ENCODE data around the gene FBXL4.

FBXL4 gene

DNA sequence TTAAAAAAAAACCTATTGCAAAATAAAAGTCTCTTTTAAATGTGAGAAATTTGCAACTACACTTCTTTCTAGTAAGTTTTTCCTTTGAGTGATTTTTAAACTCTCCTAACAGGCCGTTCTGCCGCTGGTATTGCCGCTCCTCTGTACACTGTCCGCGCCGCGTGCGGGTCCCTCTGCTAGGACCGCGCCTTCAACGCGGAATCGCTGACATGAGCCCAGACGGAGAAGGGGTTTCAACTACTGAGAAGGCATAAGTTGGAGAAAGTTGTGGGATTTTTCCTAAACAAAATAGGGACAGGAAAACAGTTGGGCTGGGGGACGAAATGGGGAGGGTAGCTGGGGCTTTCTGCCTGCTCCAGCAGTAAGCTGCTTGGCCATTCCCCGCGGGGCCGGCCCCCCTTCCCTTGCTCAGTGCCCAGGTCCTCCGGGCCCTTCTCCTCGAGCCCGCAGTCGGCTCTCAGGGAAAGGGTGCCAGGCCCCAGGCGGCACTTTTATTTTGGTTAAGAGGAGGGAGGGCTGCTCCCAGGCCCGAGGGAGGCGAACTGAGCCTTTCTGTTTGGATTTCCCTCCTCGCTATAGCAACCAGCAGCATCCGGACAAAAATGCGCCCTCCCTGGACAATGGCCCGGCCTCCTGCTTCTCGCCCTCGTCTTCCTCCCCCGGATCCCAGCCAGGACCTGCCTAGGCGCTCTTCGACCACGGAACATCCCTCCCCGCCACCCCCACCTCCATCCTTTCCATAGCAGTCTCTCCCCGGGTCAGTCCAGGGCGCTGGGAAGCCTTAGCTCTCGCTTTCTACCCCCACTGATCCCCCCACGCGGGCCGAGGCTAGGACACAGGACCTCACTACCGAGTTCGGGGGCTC lies 120.2 kb downstream of the FBXL4 start:
- in situ Hi-C loops (cut with MboI; ENCODE audit: low sequenced_read_pairs), result no loop called here

DNA sequence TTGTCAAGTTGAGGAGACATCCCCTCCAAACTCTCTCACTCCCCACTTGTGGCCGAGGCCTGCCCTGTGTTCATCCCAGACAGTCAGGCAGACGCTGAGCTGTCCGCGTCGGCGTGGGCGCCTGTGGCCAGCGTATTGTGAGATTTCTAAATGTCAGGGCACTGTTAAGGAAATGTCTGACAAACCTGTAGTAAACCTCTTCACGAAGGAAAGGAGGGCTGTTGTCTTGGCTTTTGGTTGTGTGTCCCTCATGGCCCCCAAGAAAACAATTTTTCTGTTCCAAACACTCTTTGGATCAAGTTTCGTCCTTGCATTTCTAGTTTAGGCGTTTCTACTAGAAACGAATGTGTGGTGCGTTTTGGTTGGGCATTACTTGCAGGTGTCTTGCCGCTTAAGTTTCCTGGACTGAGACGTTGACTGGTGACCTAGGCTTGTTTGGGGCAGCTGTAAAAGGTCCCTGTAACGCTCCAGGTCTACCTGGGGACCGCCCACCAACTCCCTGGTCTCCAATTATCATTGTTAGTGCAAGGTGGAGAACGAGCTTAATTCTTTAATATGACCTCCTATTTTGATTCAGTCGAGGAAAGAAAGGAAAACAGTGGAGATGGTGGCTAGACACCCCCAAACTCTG lies 122.0 kb downstream of the FBXL4 start:
- in situ Hi-C loops (cut with MboI; ENCODE audit: low sequenced_read_pairs), result no loop called here

DNA sequence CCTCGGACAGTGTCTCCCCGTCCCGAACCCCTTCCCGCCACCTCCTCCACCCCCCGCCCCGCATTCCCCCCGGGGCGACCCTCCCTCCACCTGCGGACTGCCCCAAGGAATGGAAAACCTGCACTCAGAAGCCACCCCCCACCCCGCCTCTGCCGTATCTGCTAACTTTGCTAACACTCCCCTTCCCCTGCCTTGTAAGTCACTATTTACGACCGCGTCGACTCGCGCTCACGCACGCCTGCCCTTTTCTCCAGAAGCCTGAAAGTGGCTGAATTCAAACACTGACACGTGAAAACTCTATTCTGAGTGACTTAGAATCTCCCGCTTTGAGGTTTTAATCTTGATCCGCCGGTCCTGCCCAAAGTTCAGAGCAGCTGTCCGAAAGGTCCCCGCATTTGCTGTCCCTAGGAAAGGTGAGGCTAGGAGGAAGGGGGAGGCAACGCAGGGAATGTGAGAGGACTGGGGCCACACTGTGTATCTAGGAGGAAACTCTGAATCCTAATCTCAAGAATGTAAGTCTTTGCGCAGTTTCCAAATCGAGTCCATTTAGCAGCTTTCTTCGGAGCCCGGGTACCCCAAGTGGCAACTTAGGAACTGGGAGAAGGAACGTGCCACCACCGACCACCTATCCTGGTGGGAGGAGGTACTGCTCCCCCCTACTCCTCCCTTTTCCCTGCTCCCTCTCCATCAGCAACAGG lies 122.7 kb downstream of the FBXL4 start:
- in situ Hi-C loops (cut with MboI; ENCODE audit: low sequenced_read_pairs), result no loop called here

DNA sequence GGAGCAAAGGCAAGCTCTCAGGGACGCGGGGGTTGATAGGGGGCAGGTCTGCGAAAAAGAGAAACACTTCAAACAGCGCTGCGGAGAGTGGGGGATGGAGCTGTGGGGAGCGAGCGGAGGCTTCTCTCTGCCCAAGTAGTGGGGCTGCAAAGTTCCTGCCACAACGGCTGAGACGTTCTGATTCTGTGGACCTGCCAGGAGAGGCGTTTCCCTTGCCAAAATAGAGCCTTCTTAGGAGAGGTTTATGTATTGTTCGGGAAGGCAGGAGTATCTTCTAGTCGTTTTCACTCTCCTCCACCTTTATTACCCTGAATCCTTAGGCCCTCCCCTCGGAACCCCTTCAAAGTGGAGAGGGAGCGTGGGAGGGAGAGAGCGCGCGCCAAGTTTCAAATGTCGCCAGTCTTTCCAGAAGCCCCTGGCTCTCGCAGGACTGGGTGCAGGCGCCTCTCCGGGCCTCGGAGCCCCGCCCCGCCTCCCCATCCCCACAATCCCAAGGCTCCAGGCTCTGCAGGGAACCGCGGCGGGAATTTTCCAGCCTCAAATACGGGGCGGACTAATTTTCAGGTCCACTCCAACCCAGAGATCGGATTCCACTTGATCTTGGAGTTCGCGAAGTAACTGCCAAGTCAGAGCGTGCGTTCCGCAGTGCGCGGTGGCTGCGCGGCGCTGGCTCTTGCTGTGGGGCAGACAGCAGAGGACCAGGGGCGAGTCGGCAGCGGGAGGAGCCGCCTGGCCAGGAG lies 123.4 kb downstream of the FBXL4 start:
- in situ Hi-C loops (cut with MboI; ENCODE audit: low sequenced_read_pairs), result no loop called here

DNA sequence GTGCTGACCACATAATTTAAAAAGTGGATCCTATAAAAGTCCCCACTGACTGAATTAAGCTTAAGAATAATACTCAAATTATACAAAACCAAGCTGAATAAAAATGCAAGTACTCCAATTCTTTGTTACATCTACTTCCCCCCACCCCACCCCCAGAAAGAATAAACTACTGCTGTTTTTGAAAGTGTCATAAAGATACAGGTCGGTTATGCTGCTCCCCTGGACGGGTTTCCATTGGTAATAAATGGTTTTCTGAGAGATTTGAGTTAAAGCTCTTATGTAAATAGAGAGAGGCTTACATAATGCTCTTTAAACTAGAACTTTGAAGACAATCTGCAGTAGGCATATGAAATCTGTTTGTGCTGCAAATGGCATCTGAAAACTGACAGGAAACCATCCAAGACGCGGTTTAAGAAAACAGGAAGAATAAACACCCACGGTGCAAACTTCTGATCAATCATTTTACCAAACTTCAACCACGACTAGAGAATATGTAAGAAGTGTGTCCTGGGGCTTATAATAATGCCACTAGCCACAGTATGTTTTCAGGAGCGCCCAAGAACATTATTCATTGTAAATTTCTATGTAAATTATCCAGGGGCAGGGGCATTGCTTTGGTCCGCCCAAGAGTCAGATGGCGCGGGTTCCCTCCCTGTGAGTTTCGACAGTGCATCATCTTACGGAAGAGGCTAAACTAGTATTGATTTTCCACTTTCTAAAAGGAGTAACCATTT lies 124.2 kb downstream of the FBXL4 start:
- in situ Hi-C loops (cut with MboI; ENCODE audit: low sequenced_read_pairs), result no loop called here

DNA sequence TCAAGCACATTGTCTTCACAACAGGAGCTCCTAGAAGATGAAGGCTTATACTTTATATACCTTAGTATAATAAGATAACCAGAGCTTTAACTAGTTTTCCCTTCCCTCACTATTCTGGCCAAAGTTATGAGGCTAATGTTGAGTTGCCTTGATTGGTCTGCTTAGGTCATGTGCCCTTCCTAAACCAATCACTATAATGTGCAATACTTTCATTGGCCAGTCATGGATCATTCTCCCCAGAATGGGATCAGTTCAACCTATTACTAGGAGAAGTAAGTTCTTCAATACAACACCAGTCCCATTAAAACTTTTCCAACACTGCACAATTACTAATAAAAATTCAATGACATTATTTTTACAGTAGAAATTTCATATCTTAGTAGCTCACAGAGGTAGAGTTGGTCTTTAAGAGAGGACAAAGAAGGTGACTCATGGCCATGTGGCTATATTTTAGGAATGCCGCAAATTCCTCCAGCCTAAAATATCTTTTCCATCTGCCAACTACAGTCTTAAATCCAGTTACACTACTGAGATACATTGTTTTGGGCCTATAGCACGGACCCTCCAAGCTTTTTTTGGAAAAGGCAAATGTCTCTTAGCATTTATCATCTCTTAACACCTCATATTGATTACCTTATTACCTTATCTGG lies 125.9 kb downstream of the FBXL4 start:
- in situ Hi-C loops (cut with MboI; ENCODE audit: low sequenced_read_pairs), result no loop called here
